HepG2 (cell line): ENCODE measurements around the gene ZG16. TPM values are rescaled to one million over a fixed set of nuclear protein-coding genes. Genes with fewer than 3 reads are reported as not detected.

Experiments
- ARNT2 ChIP-seq: sonication (generic); formaldehyde crosslinking; IDR thresholded peaks from 2 replicates; pipeline ENCODE4 v1.8.0; 2022; ENCODE audit warnings: mild to moderate bottlenecking, low read depth, missing genetic modification reagents, moderate library complexity
- FOXJ3 ChIP-seq: sonication (generic); formaldehyde crosslinking; IDR thresholded peaks from 2 replicates; pipeline ENCODE4 v1.4.0; 2020; ENCODE audit warnings: missing genetic modification reagents, mild to moderate bottlenecking, borderline replicate concordance
- FOXK1 ChIP-seq: sonication (generic); formaldehyde crosslinking; IDR thresholded peaks from 2 replicates; pipeline ENCODE4 v1.4.0; 2020; ENCODE audit warnings: low read depth, missing genetic modification reagents, borderline replicate concordance
- MIXL1 ChIP-seq: IDR thresholded peaks from 2 replicates; pipeline ENCODE4 v1.6.1; 2016
- PRDM4 ChIP-seq: sonication (generic); formaldehyde crosslinking; IDR thresholded peaks from 2 replicates; pipeline ENCODE4 v1.9.0; 2021; ENCODE audit warnings: missing genetic modification reagents, borderline replicate concordance
- TBP ChIP-seq: sonication (generic); formaldehyde crosslinking; IDR thresholded peaks from 2 replicates; pipeline ENCODE4 v1.5.0; 2020; ENCODE audit warnings: missing genetic modification reagents
- TEAD3 ChIP-seq: optimal IDR thresholded peaks from 2 replicates; pipeline ENCODE3; 2016; ENCODE audit warnings: borderline replicate concordance
- ZGPAT ChIP-seq: IDR thresholded peaks from 2 replicates; pipeline ENCODE4 v1.6.1; 2016; ENCODE audit warnings: mild to moderate bottlenecking
- ZNF280B ChIP-seq: sonication (generic); formaldehyde crosslinking; IDR thresholded peaks from 2 replicates; pipeline ENCODE4 v1.5.0; 2020; ENCODE audit warnings: missing genetic modification reagents, mild to moderate bottlenecking, borderline replicate concordance
- ZNF34 ChIP-seq: sonication (generic); formaldehyde crosslinking; IDR thresholded peaks from 2 replicates; pipeline ENCODE4 v1.4.0; 2020; ENCODE audit warnings: mild to moderate bottlenecking, missing genetic modification reagents, borderline replicate concordance
- ZNF772 ChIP-seq: sonication (generic); formaldehyde crosslinking; IDR thresholded peaks from 2 replicates; pipeline ENCODE4 v1.5.0; 2020; ENCODE audit warnings: mild to moderate bottlenecking, missing genetic modification reagents
- ZNF891 ChIP-seq: sonication (generic); formaldehyde crosslinking; IDR thresholded peaks from 2 replicates; pipeline ENCODE4 v1.5.0; 2020; ENCODE audit warnings: mild to moderate bottlenecking, missing genetic modification reagents
- polyA plus RNA-seq, 8 experiments: library from polyadenylated mRNA; depleted of rRNA in 3 of 8; stranded (reverse) in 7 of 8; unstranded in 1 of 8; fragments of >200 nt; fragmentation: Illumina TruSeq in 4 of 8; extraction: Trizol in 4 of 8; gene quantifications; 2 replicates each; pipeline versions ENCODE4 v1.2.1 to v1.2.3, GENCODE V29; 2011 to 2016; ENCODE audit warnings: low read depth in 4 of 8, missing spikeins in 1 of 8, mixed read lengths in 1 of 8; ENCODE audit not compliant: insufficient read depth in 1 of 8
- total RNA-seq, 5 experiments: library from RNA; depleted of rRNA; stranded (reverse); fragments of >200 nt; fragmentation: Illumina TruSeq; extraction: Trizol; gene quantifications; 2 replicates each; pipeline ENCODE4 v1.2.3, GENCODE V29; 2016; ENCODE audit warnings: low read depth in 1 of 5
- TF ChIP-seq, protein P1 (sequence below): sonication (generic); formaldehyde crosslinking; IDR thresholded peaks from 2 replicates; pipeline ENCODE4 v1.4.0; 2020; ENCODE audit warnings: missing genetic modification reagents, borderline replicate concordance
- TF ChIP-seq, protein P2 (sequence below): sonication (generic); formaldehyde crosslinking; IDR thresholded peaks from 2 replicates; pipeline ENCODE4 v1.5.0; 2020; ENCODE audit warnings: missing genetic modification reagents
- TF ChIP-seq, protein P3 (sequence below): fragments of 450-650 bp; IDR thresholded peaks from 2 replicates; pipeline ENCODE4 v1.6.1; 2017; ENCODE audit warnings: mild to moderate bottlenecking

ZG16 gene
- total and polyA plus RNA-seq, 2 of the 13 experiments (the other 11 are each of a cell fraction or from before 2014, with no cell fraction given), result 0.04 to 0.07 TPM

GRCh38 chr16:29784901-29785500, 6.9 kb downstream of the ZG16 start (continued):
- TF ChIP-seq ARNT2 (CRISPR knock-in tag) (no peak), FOXK1 (CRISPR knock-in tag) (no peak), ZGPAT (CRISPR knock-in tag) (peak; percentile 76; the same call in 1 of the 2 replicates), ZNF34 (CRISPR knock-in tag) (no peak), PRDM4 (peak; percentile 68; the same call in 1 of the 2 replicates), ZNF891 (CRISPR knock-in tag) (peak; percentile 69; the same call in 1 of the 2 replicates), ZNF772 (peak; percentile 46; the same call in 1 of the 2 replicates), ZNF280B (CRISPR knock-in tag) (peak; percentile 76; the same call in 1 of the 2 replicates), MIXL1 (peak; percentile 71), TBP (no peak), TEAD3 (CRISPR knock-in tag) (peak; percentile 65), FOXJ3 (CRISPR knock-in tag) (no peak)
- TF ChIP-seq, protein P1, sequence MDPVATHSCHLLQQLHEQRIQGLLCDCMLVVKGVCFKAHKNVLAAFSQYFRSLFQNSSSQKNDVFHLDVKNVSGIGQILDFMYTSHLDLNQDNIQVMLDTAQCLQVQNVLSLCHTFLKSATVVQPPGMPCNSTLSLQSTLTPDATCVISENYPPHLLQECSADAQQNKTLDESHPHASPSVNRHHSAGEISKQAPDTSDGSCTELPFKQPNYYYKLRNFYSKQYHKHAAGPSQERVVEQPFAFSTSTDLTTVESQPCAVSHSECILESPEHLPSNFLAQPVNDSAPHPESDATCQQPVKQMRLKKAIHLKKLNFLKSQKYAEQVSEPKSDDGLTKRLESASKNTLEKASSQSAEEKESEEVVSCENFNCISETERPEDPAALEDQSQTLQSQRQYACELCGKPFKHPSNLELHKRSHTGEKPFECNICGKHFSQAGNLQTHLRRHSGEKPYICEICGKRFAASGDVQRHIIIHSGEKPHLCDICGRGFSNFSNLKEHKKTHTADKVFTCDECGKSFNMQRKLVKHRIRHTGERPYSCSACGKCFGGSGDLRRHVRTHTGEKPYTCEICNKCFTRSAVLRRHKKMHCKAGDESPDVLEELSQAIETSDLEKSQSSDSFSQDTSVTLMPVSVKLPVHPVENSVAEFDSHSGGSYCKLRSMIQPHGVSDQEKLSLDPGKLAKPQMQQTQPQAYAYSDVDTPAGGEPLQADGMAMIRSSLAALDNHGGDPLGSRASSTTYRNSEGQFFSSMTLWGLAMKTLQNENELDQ (CRISPR knock-in tag), result peak; percentile 43; the same call in 1 of the 2 replicates
- TF ChIP-seq, protein P2, sequence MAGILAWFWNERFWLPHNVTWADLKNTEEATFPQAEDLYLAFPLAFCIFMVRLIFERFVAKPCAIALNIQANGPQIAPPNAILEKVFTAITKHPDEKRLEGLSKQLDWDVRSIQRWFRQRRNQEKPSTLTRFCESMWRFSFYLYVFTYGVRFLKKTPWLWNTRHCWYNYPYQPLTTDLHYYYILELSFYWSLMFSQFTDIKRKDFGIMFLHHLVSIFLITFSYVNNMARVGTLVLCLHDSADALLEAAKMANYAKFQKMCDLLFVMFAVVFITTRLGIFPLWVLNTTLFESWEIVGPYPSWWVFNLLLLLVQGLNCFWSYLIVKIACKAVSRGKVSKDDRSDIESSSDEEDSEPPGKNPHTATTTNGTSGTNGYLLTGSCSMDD (CRISPR knock-in tag), result no peak
- TF ChIP-seq, protein P3, sequence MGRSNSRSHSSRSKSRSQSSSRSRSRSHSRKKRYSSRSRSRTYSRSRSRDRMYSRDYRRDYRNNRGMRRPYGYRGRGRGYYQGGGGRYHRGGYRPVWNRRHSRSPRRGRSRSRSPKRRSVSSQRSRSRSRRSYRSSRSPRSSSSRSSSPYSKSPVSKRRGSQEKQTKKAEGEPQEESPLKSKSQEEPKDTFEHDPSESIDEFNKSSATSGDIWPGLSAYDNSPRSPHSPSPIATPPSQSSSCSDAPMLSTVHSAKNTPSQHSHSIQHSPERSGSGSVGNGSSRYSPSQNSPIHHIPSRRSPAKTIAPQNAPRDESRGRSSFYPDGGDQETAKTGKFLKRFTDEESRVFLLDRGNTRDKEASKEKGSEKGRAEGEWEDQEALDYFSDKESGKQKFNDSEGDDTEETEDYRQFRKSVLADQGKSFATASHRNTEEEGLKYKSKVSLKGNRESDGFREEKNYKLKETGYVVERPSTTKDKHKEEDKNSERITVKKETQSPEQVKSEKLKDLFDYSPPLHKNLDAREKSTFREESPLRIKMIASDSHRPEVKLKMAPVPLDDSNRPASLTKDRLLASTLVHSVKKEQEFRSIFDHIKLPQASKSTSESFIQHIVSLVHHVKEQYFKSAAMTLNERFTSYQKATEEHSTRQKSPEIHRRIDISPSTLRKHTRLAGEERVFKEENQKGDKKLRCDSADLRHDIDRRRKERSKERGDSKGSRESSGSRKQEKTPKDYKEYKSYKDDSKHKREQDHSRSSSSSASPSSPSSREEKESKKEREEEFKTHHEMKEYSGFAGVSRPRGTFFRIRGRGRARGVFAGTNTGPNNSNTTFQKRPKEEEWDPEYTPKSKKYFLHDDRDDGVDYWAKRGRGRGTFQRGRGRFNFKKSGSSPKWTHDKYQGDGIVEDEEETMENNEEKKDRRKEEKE, result no peak
